Adrenal gland (tissue), 5 donors: ENCODE results near the gene SLC27A3.

Source experiments
- POLR2A ChIP-seq, 2 donors: fragments of 450-650 bp; IDR thresholded peaks; one replicate each; pipeline ENCODE4 v1.6.1; 2017; ENCODE audit warnings: antibody characterized with exemption in 2 of 2, mild to moderate bottlenecking in 2 of 2, moderate library complexity in 1 of 2
- TF ChIP-seq, protein P1 (sequence below), 6 experiments: fragments of 450-650 bp in 4 of 6; fragments of 200-600 bp in 2 of 6; sonication (generic) in 1 of 6; IDR thresholded peaks; 1 replicate in 5 of 6; 2 replicates in 1 of 6; pipeline versions ENCODE4 v1.5.1 to v1.8.0; 2016 to 2021; ENCODE audit warnings: antibody characterized with exemption in 6 of 6, mild to moderate bottlenecking in 2 of 6, moderate library complexity in 1 of 6
- donor health status: DM: no; HTN: no; CAD: no.

DNA sequence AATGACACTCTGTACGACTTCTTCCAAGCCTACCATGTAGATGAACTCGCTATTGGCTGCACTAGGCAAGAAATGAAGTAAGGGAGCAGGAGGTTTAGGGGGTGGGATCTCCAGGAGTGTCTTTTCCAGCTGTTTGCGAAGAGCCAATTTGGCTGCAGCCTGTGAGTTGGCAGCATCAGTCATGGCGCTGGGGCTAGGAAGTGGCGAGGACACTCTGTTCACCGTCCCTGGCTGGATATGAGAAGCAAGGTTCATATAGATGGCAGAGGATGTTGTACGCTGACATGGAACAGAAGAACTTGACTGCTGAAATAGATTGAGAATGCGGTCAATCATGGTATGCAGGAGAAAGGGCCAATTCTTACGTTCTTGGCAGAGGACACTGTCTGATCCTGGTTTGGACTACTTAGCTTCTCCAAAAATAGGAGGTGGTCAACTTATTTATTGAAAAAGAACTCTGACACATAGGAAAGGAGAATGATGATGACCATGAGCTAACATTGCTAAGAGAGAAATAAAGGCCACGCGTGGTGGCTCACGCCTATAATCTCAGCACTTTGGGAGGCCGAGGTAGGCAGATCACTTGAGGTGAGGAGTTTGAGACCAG, 41.2 kb downstream of the SLC27A3 start:
- TF ChIP-seq, protein P1, sequence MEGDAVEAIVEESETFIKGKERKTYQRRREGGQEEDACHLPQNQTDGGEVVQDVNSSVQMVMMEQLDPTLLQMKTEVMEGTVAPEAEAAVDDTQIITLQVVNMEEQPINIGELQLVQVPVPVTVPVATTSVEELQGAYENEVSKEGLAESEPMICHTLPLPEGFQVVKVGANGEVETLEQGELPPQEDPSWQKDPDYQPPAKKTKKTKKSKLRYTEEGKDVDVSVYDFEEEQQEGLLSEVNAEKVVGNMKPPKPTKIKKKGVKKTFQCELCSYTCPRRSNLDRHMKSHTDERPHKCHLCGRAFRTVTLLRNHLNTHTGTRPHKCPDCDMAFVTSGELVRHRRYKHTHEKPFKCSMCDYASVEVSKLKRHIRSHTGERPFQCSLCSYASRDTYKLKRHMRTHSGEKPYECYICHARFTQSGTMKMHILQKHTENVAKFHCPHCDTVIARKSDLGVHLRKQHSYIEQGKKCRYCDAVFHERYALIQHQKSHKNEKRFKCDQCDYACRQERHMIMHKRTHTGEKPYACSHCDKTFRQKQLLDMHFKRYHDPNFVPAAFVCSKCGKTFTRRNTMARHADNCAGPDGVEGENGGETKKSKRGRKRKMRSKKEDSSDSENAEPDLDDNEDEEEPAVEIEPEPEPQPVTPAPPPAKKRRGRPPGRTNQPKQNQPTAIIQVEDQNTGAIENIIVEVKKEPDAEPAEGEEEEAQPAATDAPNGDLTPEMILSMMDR (IDR thresholded peaks at IDR 0.05), result no peak
- TF ChIP-seq POLR2A (IDR thresholded peaks at IDR 0.05), result no peak
